ENCODE data around the gene NDC1.

NDC1 gene

GRCh38 chr1:53740621-53741105 lies 97.4 kb downstream of the NDC1 start:
- ChIA-PET CTCF (interaction anchor here (0.9 kb wide), 1 partner anchor 9 kb away, joined by 4 read pairs; no protein-coding TSS in a partner anchor), POLR2A (no interaction called here)
- no peak for DNase-seq (ENCODE audit: extremely low spot score)
- no peak for TF ChIP-seq CTCF (IDR thresholded peaks at IDR 0.05; ENCODE audit: control extremely low read depth, extremely low read depth, low read depth, missing control alignments)

DNA sequence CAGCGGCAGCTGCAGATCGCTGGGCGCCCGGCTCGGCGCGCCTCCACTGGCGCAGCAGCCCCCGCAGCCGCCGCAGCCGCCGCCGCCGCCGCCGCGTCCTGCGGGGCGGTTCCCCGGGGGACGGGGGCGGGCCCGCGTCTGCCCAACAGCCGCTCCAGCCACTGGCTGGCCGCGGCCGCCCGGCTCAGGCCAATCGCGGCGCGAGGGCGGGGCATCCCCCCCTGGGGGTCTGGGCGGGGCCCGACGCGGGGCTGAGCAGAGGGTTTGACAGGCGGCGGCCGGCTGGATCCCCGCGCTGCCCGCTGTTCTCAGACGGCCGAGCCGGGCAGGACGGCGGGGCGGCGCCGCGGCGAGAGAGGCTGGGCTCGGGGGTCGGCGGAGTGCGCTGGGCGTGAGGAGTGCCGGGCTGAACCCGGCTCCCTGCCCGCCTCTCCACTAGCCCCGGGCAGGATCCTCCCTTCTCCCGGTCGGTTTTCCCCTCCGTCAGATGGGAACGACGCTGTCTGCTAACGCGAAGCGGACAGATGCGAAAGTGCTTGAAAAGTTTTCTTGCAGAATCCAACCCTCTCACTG lies 98.9 kb downstream of the NDC1 start, which contains the start of gene GLIS1:
GLIS1 (minus strand) TSS at position 56 of the 573 bp plus-strand sequence. CDS start 1,100 bp downstream, outside the sequence.
- ChIA-PET POLR2A (no interaction called here), CTCF (no interaction called here)
- TF ChIP-seq CTCF (IDR thresholded peaks at IDR 0.05; ENCODE audit: control extremely low read depth, extremely low read depth, low read depth, missing control alignments): no peak
- DNase-seq (ENCODE audit: extremely low spot score): peak; percentile 98

DNA sequence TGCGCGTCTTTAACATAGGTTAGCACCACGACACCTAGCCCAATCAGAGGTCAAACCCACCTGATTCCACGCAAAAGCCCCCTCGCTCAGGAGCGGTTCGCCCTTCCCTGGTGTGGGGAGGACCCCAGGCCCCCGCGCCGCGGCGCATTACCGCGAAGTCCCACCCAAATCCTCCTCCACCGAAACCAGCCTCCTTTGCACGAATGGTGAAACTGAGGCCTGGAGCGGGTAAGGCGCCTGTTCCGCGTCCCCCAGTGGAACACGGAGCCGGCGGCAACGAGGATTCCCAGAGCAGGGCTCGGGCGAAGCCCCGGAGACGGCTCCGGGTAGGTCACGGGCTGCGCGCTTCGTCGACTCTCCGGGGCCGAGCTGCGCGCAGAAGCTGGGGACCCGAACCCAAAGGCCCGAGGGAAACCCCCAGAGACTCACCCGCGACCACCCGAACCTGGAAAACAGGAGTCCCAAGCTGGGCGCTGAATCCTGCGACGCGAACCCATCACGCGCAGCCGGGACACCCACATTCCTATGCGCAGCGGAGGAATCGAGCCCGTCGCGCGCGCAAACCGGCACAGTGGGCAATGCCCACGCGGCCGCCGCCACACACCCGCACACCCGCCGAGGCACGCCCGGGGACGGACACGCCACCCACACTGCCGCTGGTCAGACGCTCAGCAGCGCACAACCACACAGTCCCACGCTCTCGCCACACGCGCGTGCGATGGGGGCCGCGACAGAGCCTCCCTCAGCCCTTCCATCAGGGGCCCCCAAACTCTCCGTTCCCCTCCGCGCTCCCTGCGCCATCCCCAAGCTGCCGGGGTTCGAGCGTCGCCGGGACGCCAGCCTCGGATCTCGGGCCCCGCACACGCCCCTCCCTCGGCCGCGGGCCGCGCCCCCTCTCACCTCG lies 99.6 kb downstream of the NDC1 start:
- ChIA-PET CTCF (no interaction called here), POLR2A (no interaction called here)
- no peak for TF ChIP-seq CTCF (IDR thresholded peaks at IDR 0.05; ENCODE audit: control extremely low read depth, extremely low read depth, low read depth, missing control alignments)
- peak; percentile 28 for DNase-seq (ENCODE audit: extremely low spot score)

GRCh38 chr1:53737648-53738204 lies 100.4 kb downstream of the NDC1 start:
- CTCF ChIA-PET: no interaction called here
- DNase-seq (ENCODE audit: extremely low spot score): no peak
- POLR2A ChIA-PET: no interaction called here
- TF ChIP-seq CTCF (IDR thresholded peaks at IDR 0.05; ENCODE audit: control extremely low read depth, extremely low read depth, low read depth, missing control alignments): no peak

- no peak for DNase-seq (ENCODE audit: extremely low spot score)
- CTCF ChIA-PET: no interaction called here
- POLR2A ChIA-PET: no interaction called here
- no peak for TF ChIP-seq CTCF (IDR thresholded peaks at IDR 0.05; ENCODE audit: control extremely low read depth, extremely low read depth, low read depth, missing control alignments)
Measured at GRCh38 chr1:53736290-53736689, 101.8 kb downstream of the NDC1 start.

DNA sequence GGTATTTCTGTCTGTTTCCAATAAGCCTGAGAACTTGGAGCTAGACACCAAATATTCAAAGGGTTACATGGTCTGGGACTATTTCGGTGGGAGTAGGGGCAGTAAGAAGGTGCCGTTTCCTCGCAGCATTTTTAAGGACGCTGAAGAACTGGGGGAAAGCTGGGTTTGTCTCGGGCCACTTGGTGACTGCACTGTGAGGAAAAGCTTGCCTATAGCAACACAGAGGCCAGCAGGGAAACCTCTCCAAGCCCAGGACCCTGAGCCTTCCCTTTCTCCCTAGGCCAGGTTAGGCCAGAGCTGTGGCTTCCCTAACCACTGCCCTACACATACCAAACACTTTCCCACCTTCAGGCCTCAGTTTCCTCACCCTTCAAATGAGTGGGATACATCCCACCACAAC lies 102.4 kb downstream of the NDC1 start:
- no peak for TF ChIP-seq CTCF (IDR thresholded peaks at IDR 0.05; ENCODE audit: control extremely low read depth, extremely low read depth, low read depth, missing control alignments)
- CTCF ChIA-PET: no interaction called here
- DNase-seq (ENCODE audit: extremely low spot score): no peak
- POLR2A ChIA-PET: no interaction called here
